ENCODE measurements around the gene RAB10. TPM values are rescaled to one million over a fixed set of nuclear protein-coding genes. Genes with fewer than 3 reads are reported as not detected.

Gene RAB10
- total RNA-seq, 3 donors from 2014 or later (not counting 1 experiment from before 2014, with no cell fraction given), result 35.8 to 44.2 (median 39.5) TPM

GRCh38 chr2:26033270-26033817 lies 540 bp upstream of the RAB10 start:
- no peak for TF ChIP-seq CTCF (IDR thresholded peaks at IDR 0.05)
- ATAC-seq (no peak), DNase-seq (no peak)
- H3K36me3 ChIP-seq (ENCODE audit: control insufficient read depth, insufficient read depth, low read length), result no peaks in the 10 kb centered on the region
- H3K27me3 ChIP-seq (ENCODE audit: control insufficient read depth, insufficient read depth, low read length), result no peaks in the 10 kb centered on the region
- peaks cover 0 to under 1% of the 10 kb centered on the region in 2 donors for H3K27me3 Mint-ChIP-seq (ENCODE audit: low read depth in 2 of 2)
- H3K9me3 ChIP-seq (ENCODE audit: control insufficient read depth, insufficient read depth, low read length), result no peaks in the 10 kb centered on the region
- peak overlapping the region; percentile 71 for H3K4me3 ChIP-seq (ENCODE audit: low read length)
- peaks cover 28 to 49% of the 10 kb centered on the region in 2 donors for H3K4me1 Mint-ChIP-seq
- H3K4me1 ChIP-seq (ENCODE audit: control insufficient read depth, insufficient read depth, low read length), result peaks cover 30% of the 10 kb centered on the region
- under 1% methylated on average over 35 of the region's 38 CpGs for WGBS (ENCODE audit: insufficient coverage)
- no peaks in the 10 kb centered on the region for H3K36me3 Mint-ChIP-seq
- H3K4me3 Mint-ChIP-seq, result peak overlapping the region; percentile 95
- peak overlapping the region; percentile 94 for H3K27ac ChIP-seq (ENCODE audit: low read length)
- H3K27ac Mint-ChIP-seq, result peak overlapping the region; percentile 88 to 98
- no peaks in the 10 kb centered on the region for H3K9me3 Mint-ChIP-seq
- intact Hi-C loops (cut with micrococcal nuclease), result no loop called here

GRCh38 chr2:26034637-26034992 lies 731 bp downstream of the RAB10 start:
- peak overlapping the region; percentile 92 for H3K4me3 Mint-ChIP-seq
- no peaks in the 10 kb centered on the region for H3K27me3 ChIP-seq (ENCODE audit: control insufficient read depth, insufficient read depth, low read length)
- no peaks in the 10 kb centered on the region for H3K36me3 ChIP-seq (ENCODE audit: control insufficient read depth, insufficient read depth, low read length)
- H3K4me1 ChIP-seq (ENCODE audit: control insufficient read depth, insufficient read depth, low read length), result peaks cover 34% of the 10 kb centered on the region
- H3K9me3 ChIP-seq (ENCODE audit: control insufficient read depth, insufficient read depth, low read length), result no peaks in the 10 kb centered on the region
- peaks cover 28 to 52% of the 10 kb centered on the region in 2 donors for H3K4me1 Mint-ChIP-seq
- no peaks in the 10 kb centered on the region for H3K9me3 Mint-ChIP-seq
- H3K4me3 ChIP-seq (ENCODE audit: low read length), result peak overlapping the region; percentile 71
- DNase-seq, result peak in 1 of 2 donors; percentile 62
- ATAC-seq, result no peak
- H3K27me3 Mint-ChIP-seq (ENCODE audit: low read depth in 2 of 2), result no peaks in the 10 kb centered on the region
- intact Hi-C loops (cut with micrococcal nuclease), result loop anchor here (1.0 to 2.0 kb wide), 2 partner anchors 10 to 156 kb away; partner anchors contain the start of gene ASXL2
- H3K36me3 Mint-ChIP-seq, result no peaks in the 10 kb centered on the region
- no peak for TF ChIP-seq CTCF (IDR thresholded peaks at IDR 0.05)
- H3K27ac Mint-ChIP-seq, result peak overlapping the region; percentile 88 to 98
- WGBS (ENCODE audit: insufficient coverage), result under 1% methylated on average over 18 of the region's 18 CpGs
- peak overlapping the region; percentile 94 for H3K27ac ChIP-seq (ENCODE audit: low read length)

- H3K36me3 ChIP-seq (ENCODE audit: control insufficient read depth, insufficient read depth, low read length), result peaks cover 3% of the 10 kb centered on the region
- intact Hi-C loops (cut with micrococcal nuclease), result loop anchor here (1.0 to 2.0 kb wide), 2 partner anchors 33 to 156 kb away; partner anchors contain the start of gene ASXL2
- H3K27me3 ChIP-seq (ENCODE audit: control insufficient read depth, insufficient read depth, low read length), result no peaks in the 10 kb centered on the region
- H3K4me3 ChIP-seq (ENCODE audit: low read length), result peak overlapping the region; percentile 71
- Mint-ChIP-seq H3K4me1 (peaks cover 32 to 54% of the 10 kb centered on the region in 2 donors), H3K4me3 (peak overlapping the region; percentile 92), H3K9me3 (no peaks in the 10 kb centered on the region), H3K27ac (peak overlapping the region; percentile 88 to 98), H3K27me3 (ENCODE audit: low read depth in 2 of 2) (no peaks in the 10 kb centered on the region), H3K36me3 (no peaks in the 10 kb centered on the region)
- ATAC-seq (no peak), DNase-seq (peak in 1 of 2 donors; percentile 29)
- no peak for TF ChIP-seq CTCF (IDR thresholded peaks at IDR 0.05)
- no peak overlapping the region for H3K27ac ChIP-seq (ENCODE audit: low read length)
- 3% methylated on average over 9 of the region's 12 CpGs for WGBS (ENCODE audit: insufficient coverage)
- no peaks in the 10 kb centered on the region for H3K9me3 ChIP-seq (ENCODE audit: control insufficient read depth, insufficient read depth, low read length)
- H3K4me1 ChIP-seq (ENCODE audit: control insufficient read depth, insufficient read depth, low read length), result peaks cover 37% of the 10 kb centered on the region
Observed at GRCh38 chr2:26035090-26035743, 1.3 kb downstream of the RAB10 start.

All from natural killer cell (primary cell).